A673 (cell line): ENCODE data around the gene FNDC3B.

Source experiments
- EZH2 ChIP-seq: fragments of 200-600 bp; sonication (generic); IDR thresholded peaks from 2 replicates; pipeline ENCODE4 v1.6.1; 2017; ENCODE audit warnings: borderline replicate concordance, low read depth, mild to moderate bottlenecking, mixed read lengths, antibody characterized with exemption, low read length; ENCODE audit not compliant: poor library complexity, severe bottlenecking
- TF ChIP-seq, protein P1 (sequence below): fragments of 300-800, 200-600 bp; sonication (generic); conservative IDR thresholded peaks from 2 replicates; pipeline ENCODE4 v1.5.1; 2017; ENCODE audit warnings: low read depth, mild to moderate bottlenecking, antibody characterized with exemption, low read length, moderate library complexity, mixed read lengths

- TF ChIP-seq, protein P1, sequence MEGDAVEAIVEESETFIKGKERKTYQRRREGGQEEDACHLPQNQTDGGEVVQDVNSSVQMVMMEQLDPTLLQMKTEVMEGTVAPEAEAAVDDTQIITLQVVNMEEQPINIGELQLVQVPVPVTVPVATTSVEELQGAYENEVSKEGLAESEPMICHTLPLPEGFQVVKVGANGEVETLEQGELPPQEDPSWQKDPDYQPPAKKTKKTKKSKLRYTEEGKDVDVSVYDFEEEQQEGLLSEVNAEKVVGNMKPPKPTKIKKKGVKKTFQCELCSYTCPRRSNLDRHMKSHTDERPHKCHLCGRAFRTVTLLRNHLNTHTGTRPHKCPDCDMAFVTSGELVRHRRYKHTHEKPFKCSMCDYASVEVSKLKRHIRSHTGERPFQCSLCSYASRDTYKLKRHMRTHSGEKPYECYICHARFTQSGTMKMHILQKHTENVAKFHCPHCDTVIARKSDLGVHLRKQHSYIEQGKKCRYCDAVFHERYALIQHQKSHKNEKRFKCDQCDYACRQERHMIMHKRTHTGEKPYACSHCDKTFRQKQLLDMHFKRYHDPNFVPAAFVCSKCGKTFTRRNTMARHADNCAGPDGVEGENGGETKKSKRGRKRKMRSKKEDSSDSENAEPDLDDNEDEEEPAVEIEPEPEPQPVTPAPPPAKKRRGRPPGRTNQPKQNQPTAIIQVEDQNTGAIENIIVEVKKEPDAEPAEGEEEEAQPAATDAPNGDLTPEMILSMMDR = no peak
- TF ChIP-seq EZH2 = no peak
Measured at GRCh38 chr3:172061724-172062184, 22.4 kb downstream of the FNDC3B start.
